HG02884 (cell line): Measurements from ENCODE around the gene RPL31.

Experiments
- ATAC-seq: cut with Tn5 transposase; IDR thresholded peaks from one replicate; pipeline ENCODE4 v1.9.1; 2021; ENCODE audit warnings: mild to moderate bottlenecking, moderate library complexity; ENCODE audit not compliant: unreplicated experiment

Gene RPL31

GRCh38 chr2:101001691-101002561 lies at the start of gene RPL31:
Gene RPL31 (plus strand): TSS chr2:101002289. CDS start chr2:101002702, 413 bp downstream.
- peak; percentile 92 for ATAC-seq

GRCh38 chr2:100952512-100952911 lies 49.6 kb upstream of the RPL31 start:
- no peak for ATAC-seq

GRCh38 chr2:100953406-100954043 lies 48.6 kb upstream of the RPL31 start:
- no peak for ATAC-seq

- no peak for ATAC-seq
These were observed 48.1 kb upstream of the RPL31 start for GRCh38 chr2:100954044-100954420.

- ATAC-seq: no peak
These were observed 46.9 kb upstream of the RPL31 start for GRCh38 chr2:100955226-100955625.

GRCh38 chr2:100956081-100956480 lies 46.0 kb upstream of the RPL31 start:
- ATAC-seq: no peak

- ATAC-seq: no peak
These were observed 44.0 kb upstream of the RPL31 start for GRCh38 chr2:100957996-100958653.

- ATAC-seq: no peak
These were observed 42.7 kb upstream of the RPL31 start for GRCh38 chr2:100959225-100959880.

- no peak for ATAC-seq
These were observed 41.4 kb upstream of the RPL31 start for GRCh38 chr2:100960688-100961087.

GRCh38 chr2:100962366-100963025 lies 39.6 kb upstream of the RPL31 start:
- no peak for ATAC-seq

- ATAC-seq: no peak
These were observed 39.1 kb upstream of the RPL31 start for GRCh38 chr2:100963026-100963375.

- ATAC-seq: no peak
These were observed 37.9 kb upstream of the RPL31 start for GRCh38 chr2:100964222-100964621.

GRCh38 chr2:100964681-100965169 lies 37.4 kb upstream of the RPL31 start:
- ATAC-seq: no peak

GRCh38 chr2:100965596-100965995 lies 36.5 kb upstream of the RPL31 start:
- no peak for ATAC-seq

GRCh38 chr2:100967716-100968115 lies 34.4 kb upstream of the RPL31 start:
- ATAC-seq: no peak

- no peak for ATAC-seq
These were observed 33.6 kb upstream of the RPL31 start for GRCh38 chr2:100968146-100969145.

- no peak for ATAC-seq
These were observed 32.1 kb upstream of the RPL31 start for GRCh38 chr2:100969998-100970397.

GRCh38 chr2:100971221-100971620 lies 30.9 kb upstream of the RPL31 start:
- ATAC-seq: no peak

GRCh38 chr2:100972452-100972851 lies 29.6 kb upstream of the RPL31 start:
- no peak for ATAC-seq
